Activated T-cell treated with anti-CD3 and anti-CD28 coated beads, Interleukin-2, amount 50 U/mL, for 24 hours (primary cell): ENCODE measurements around the gene TEC.

ENCODE experiments used
- DNase-seq: peaks from one replicate; pipeline ENCODE4 v3.0.0-alpha.2; 2020
- H3K27ac Mint-ChIP-seq: 2 replicates; pipeline ENCODE4 v1.8.0; 2020; ENCODE audit warnings: mild to moderate bottlenecking, mixed read lengths
- H3K27me3 Mint-ChIP-seq: 2 replicates; pipeline ENCODE4 v1.8.0; 2020; ENCODE audit warnings: mixed read lengths
- H3K36me3 Mint-ChIP-seq: 2 replicates; pipeline ENCODE4 v1.8.0; 2020; ENCODE audit warnings: low read depth, mixed read lengths
- H3K4me1 Mint-ChIP-seq: 2 replicates; pipeline ENCODE4 v1.8.0; 2020; ENCODE audit warnings: low read depth, mixed read lengths
- H3K4me3 Mint-ChIP-seq: 2 replicates; pipeline ENCODE4 v1.8.0; 2020; ENCODE audit warnings: mild to moderate bottlenecking, moderate library complexity, mixed read lengths
- H3K9me3 Mint-ChIP-seq: 2 replicates; pipeline ENCODE4 v1.8.0; 2020; ENCODE audit warnings: mixed read lengths

The TEC gene

DNA sequence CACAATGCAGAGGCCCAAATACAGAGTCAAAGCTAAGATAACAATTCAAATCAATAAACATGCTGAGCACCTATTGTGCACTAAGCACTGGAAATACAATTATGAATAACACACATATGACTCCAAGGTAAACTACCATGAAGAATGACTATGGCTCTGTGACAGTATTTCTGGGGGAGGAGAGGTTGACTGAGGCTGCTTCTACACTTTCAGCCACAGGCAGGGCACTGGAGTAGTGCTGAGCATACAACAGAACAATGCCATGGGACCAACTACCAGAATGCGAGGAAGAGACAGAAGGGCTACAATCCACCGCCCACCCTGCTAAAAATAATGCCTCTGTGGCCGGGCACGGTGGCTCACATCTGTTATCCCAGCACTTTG lies 13.7 kb downstream of the TEC start:
- Mint-ChIP-seq H3K4me3 (no peak overlapping the region), H3K27me3 (no peaks in the 10 kb centered on the region), H3K4me1 (peaks cover 3% of the 10 kb centered on the region), H3K27ac (no peak overlapping the region), H3K9me3 (no peaks in the 10 kb centered on the region), H3K36me3 (no peaks in the 10 kb centered on the region)
- DNase-seq: no peak

- Mint-ChIP-seq H3K36me3 (no peaks in the 10 kb centered on the region), H3K9me3 (no peaks in the 10 kb centered on the region), H3K4me3 (no peak overlapping the region), H3K27ac (no peak overlapping the region), H3K4me1 (peaks cover 1% of the 10 kb centered on the region), H3K27me3 (no peaks in the 10 kb centered on the region)
- no peak for DNase-seq
Measured at GRCh38 chr4:48255072-48255958, 14.3 kb downstream of the TEC start.

GRCh38 chr4:48254381-48255071 lies 15.1 kb downstream of the TEC start:
- H3K27ac Mint-ChIP-seq: no peak overlapping the region
- H3K4me1 Mint-ChIP-seq: peaks cover 1% of the 10 kb centered on the region
- H3K36me3 Mint-ChIP-seq: no peaks in the 10 kb centered on the region
- no peaks in the 10 kb centered on the region for H3K9me3 Mint-ChIP-seq
- H3K4me3 Mint-ChIP-seq: no peak overlapping the region
- no peaks in the 10 kb centered on the region for H3K27me3 Mint-ChIP-seq
- no peak for DNase-seq

GRCh38 chr4:48252313-48252712 lies 17.3 kb downstream of the TEC start:
- Mint-ChIP-seq H3K4me1 (no peaks in the 10 kb centered on the region), H3K9me3 (no peaks in the 10 kb centered on the region), H3K36me3 (no peaks in the 10 kb centered on the region), H3K27ac (no peak overlapping the region), H3K4me3 (no peak overlapping the region), H3K27me3 (no peaks in the 10 kb centered on the region)
- DNase-seq: no peak

GRCh38 chr4:48250980-48251379 lies 18.7 kb downstream of the TEC start:
- H3K27ac Mint-ChIP-seq: no peak overlapping the region

GRCh38 chr4:48250343-48250742 lies 19.3 kb downstream of the TEC start:
- DNase-seq: no peak
- H3K36me3 Mint-ChIP-seq: no peaks in the 10 kb centered on the region
- no peak overlapping the region for H3K27ac Mint-ChIP-seq
- no peaks in the 10 kb centered on the region for H3K27me3 Mint-ChIP-seq
- H3K4me3 Mint-ChIP-seq: no peak overlapping the region
- H3K9me3 Mint-ChIP-seq: no peaks in the 10 kb centered on the region
- peaks cover 3% of the 10 kb centered on the region for H3K4me1 Mint-ChIP-seq

More at GRCh38 chr4:48250980-48251379, 18.7 kb downstream of the TEC start:
- Mint-ChIP-seq H3K4me3 (no peak overlapping the region), H3K36me3 (no peaks in the 10 kb centered on the region), H3K4me1 (peaks cover 3% of the 10 kb centered on the region), H3K27me3 (no peaks in the 10 kb centered on the region), H3K9me3 (no peaks in the 10 kb centered on the region)
- no peak for DNase-seq

DNA sequence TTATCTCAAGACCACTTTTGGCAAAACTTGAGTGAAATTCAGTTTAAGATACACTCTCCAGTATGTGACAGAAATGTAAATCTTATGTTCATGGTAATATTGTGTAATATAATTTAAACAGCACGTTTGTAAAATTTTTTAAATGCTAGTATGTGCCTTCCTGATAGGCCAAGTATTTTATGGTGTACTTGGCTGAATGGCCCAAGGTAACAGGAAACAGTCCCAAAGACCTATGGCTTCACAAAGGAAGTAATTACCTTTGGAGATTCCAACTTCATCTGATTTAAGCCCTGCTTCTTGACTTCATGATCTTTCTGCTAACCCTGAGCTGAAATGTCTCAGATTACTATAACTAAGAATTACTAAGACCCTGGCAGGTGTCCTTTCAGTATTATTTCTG lies 20.3 kb downstream of the TEC start:
- DNase-seq: no peak
- Mint-ChIP-seq H3K27me3 (no peaks in the 10 kb centered on the region), H3K27ac (no peak overlapping the region), H3K4me3 (no peak overlapping the region), H3K4me1 (peaks cover 3% of the 10 kb centered on the region), H3K9me3 (no peaks in the 10 kb centered on the region), H3K36me3 (no peaks in the 10 kb centered on the region)

DNA sequence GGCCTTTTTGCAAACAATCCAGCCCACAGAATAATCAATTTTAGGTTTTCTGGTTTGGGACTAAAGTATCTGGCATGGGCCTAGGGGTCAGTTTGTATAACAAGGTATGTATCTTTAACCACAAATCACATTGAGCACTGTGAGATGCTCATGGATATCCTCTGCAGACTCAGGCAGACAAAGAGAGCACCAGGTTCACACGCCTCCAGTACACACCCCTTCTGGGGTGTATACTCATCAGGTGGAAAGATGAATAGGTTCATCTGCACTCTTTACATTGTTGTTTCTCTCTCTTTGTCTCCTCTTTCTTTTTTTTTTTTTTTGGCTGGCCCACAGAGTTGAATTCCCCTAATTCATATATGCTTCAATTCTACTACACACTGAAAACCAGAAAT lies 21.1 kb downstream of the TEC start:
- H3K27ac Mint-ChIP-seq: no peak overlapping the region
- DNase-seq: no peak
- H3K4me1 Mint-ChIP-seq: peaks cover 3% of the 10 kb centered on the region
- H3K27me3 Mint-ChIP-seq: no peaks in the 10 kb centered on the region
- H3K4me3 Mint-ChIP-seq: no peak overlapping the region
- no peaks in the 10 kb centered on the region for H3K36me3 Mint-ChIP-seq
- no peaks in the 10 kb centered on the region for H3K9me3 Mint-ChIP-seq

GRCh38 chr4:48247878-48248558 lies 21.6 kb downstream of the TEC start:
- no peaks in the 10 kb centered on the region for H3K36me3 Mint-ChIP-seq
- H3K4me1 Mint-ChIP-seq: peaks cover 3% of the 10 kb centered on the region
- H3K27me3 Mint-ChIP-seq: no peaks in the 10 kb centered on the region
- H3K27ac Mint-ChIP-seq: no peak overlapping the region
- no peak overlapping the region for H3K4me3 Mint-ChIP-seq
- no peaks in the 10 kb centered on the region for H3K9me3 Mint-ChIP-seq
- DNase-seq: no peak

- H3K27me3 Mint-ChIP-seq: no peaks in the 10 kb centered on the region
- H3K4me3 Mint-ChIP-seq: no peak overlapping the region
- H3K36me3 Mint-ChIP-seq: no peaks in the 10 kb centered on the region
- DNase-seq: no peak
- H3K4me1 Mint-ChIP-seq: peaks cover 5% of the 10 kb centered on the region
- no peak overlapping the region for H3K27ac Mint-ChIP-seq
- H3K9me3 Mint-ChIP-seq: no peaks in the 10 kb centered on the region
Measured at GRCh38 chr4:48247142-48247877, 22.3 kb downstream of the TEC start.

DNA sequence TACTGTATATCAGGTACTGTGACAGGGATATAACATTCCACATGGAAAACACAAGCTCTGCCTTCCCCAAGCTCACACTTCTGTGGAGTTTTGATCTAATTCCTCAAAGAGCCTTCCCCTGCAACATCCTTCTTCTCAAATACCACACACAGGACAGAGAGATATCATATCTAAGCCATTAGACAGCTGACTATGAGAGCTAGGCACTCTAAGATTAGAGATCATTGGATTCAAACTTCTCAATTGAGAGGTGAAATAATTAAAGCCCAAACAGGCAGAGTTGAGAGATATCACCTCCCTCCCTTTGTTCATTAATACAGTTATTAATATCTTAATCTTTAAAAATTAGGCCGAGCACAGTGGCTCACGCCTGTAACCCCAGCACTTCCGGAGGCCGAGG lies 25.0 kb downstream of the TEC start:
- peaks cover 5% of the 10 kb centered on the region for H3K4me1 Mint-ChIP-seq
- no peak for DNase-seq
- no peak overlapping the region for H3K27ac Mint-ChIP-seq
- H3K27me3 Mint-ChIP-seq: no peaks in the 10 kb centered on the region
- no peaks in the 10 kb centered on the region for H3K36me3 Mint-ChIP-seq
- no peaks in the 10 kb centered on the region for H3K9me3 Mint-ChIP-seq
- no peak overlapping the region for H3K4me3 Mint-ChIP-seq

- Mint-ChIP-seq H3K4me3 (no peak overlapping the region), H3K27me3 (no peaks in the 10 kb centered on the region), H3K9me3 (no peaks in the 10 kb centered on the region), H3K27ac (no peak overlapping the region), H3K4me1 (peaks cover 5% of the 10 kb centered on the region), H3K36me3 (no peaks in the 10 kb centered on the region)
- DNase-seq: no peak
Measured at GRCh38 chr4:48243887-48244286, 25.8 kb downstream of the TEC start.

- Mint-ChIP-seq H3K9me3 (no peaks in the 10 kb centered on the region), H3K4me1 (peaks cover 5% of the 10 kb centered on the region), H3K4me3 (no peak overlapping the region), H3K36me3 (no peaks in the 10 kb centered on the region), H3K27ac (no peak overlapping the region), H3K27me3 (no peaks in the 10 kb centered on the region)
- no peak for DNase-seq
Measured at GRCh38 chr4:48243429-48243828, 26.2 kb downstream of the TEC start.

DNA sequence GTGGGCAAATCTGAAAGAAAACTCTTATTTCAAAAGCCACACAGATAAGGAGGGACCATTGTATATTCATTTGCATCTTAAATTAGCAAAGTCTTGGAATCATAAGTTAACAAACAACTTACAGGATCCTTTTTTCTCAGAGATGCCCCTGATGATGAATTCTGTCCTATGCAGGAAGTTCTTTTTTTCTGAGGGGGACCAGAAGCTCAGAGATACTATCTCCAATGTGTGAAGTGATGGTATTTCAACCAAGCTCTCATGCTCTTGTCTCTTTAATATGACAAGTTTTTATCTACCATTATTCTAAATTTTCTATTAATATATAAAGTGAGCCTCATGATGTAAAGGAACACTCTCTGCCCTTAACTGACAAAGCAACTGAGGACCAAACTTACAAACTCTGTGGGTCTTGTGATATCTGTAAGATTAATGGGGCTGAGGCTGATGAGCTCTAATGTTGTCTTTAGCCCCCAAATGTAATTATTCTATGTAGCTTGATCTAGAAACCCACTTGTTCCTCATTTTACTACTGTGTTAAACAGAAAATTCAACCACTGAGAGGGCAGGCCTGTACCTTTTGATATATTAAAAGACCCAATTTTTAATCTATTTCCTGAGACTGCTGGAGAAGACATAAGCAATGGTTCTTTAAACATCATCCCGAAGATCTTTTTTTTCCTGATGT lies 27.0 kb downstream of the TEC start:
- H3K9me3 Mint-ChIP-seq: no peaks in the 10 kb centered on the region
- no peaks in the 10 kb centered on the region for H3K36me3 Mint-ChIP-seq
- DNase-seq: no peak
- no peaks in the 10 kb centered on the region for H3K27me3 Mint-ChIP-seq
- H3K4me1 Mint-ChIP-seq: peaks cover 5% of the 10 kb centered on the region
- no peak overlapping the region for H3K27ac Mint-ChIP-seq
- no peak overlapping the region for H3K4me3 Mint-ChIP-seq
